Stimulated activated CD4-positive, alpha-beta T cell treated with anti-CD3 and anti-CD28 coated beads, Interleukin-2, amount 100 ng/mL, for 4 hours (primary cell): ENCODE data around the gene SORT1.
"Not testable (repeated sequence)": the region's sequence is repeated elsewhere in the genome, so short reads cannot be mapped to it uniquely, and the experiment has no call there.

Source experiments
- DNase-seq: peaks from one replicate; pipeline ENCODE4 v3.0.0-alpha.2; 2020; ENCODE audit warnings: low read depth

SORT1 gene

GRCh38 chr1:109397581-109398342 lies at the start of gene SORT1:
Gene SORT1, minus strand, starts transcription at chr1:109397918. Its CDS starts 26 bp downstream, at chr1:109397892.
- peak; percentile 13 for DNase-seq

- DNase-seq = not testable (repeated sequence)
Measured at GRCh38 chr1:109445949-109446695, 48.4 kb upstream of the SORT1 start.

GRCh38 chr1:109444346-109444745 lies 46.6 kb upstream of the SORT1 start:
- DNase-seq = no peak

- no peak for DNase-seq
Measured at GRCh38 chr1:109443476-109443875, 45.8 kb upstream of the SORT1 start.

- no peak for DNase-seq
Measured at GRCh38 chr1:109441069-109441468, 43.4 kb upstream of the SORT1 start.

- no peak for DNase-seq
Measured at GRCh38 chr1:109438798-109439297, 41.1 kb upstream of the SORT1 start.

GRCh38 chr1:109434484-109434883 lies 36.8 kb upstream of the SORT1 start:
- DNase-seq = no peak

GRCh38 chr1:109433322-109433721 lies 35.6 kb upstream of the SORT1 start:
- DNase-seq = no peak

- DNase-seq = no peak
Measured at GRCh38 chr1:109432336-109432735, 34.6 kb upstream of the SORT1 start.

- no peak for DNase-seq
Measured at GRCh38 chr1:109427171-109427467, 29.4 kb upstream of the SORT1 start.

GRCh38 chr1:109426281-109427170 lies 28.8 kb upstream of the SORT1 start, which contains the start of gene PSMA5:
Gene PSMA5, minus strand, starts transcription at chr1:109426448. Its CDS starts 118 bp downstream, at chr1:109426330.
- peak; percentile 95 for DNase-seq

GRCh38 chr1:109425391-109426280 lies 27.9 kb upstream of the SORT1 start:
- peak; percentile 51 for DNase-seq

- DNase-seq = no peak
Measured at GRCh38 chr1:109423498-109423897, 25.8 kb upstream of the SORT1 start.

- DNase-seq = no peak
Measured at GRCh38 chr1:109412551-109412950, 14.8 kb upstream of the SORT1 start.

- no peak for DNase-seq
Measured at GRCh38 chr1:109404838-109405237, 7.1 kb upstream of the SORT1 start.

- DNase-seq = no peak
Measured at GRCh38 chr1:109402025-109402424, 4.3 kb upstream of the SORT1 start.

GRCh38 chr1:109400035-109400655 lies 2.4 kb upstream of the SORT1 start:
- no peak for DNase-seq

GRCh38 chr1:109399326-109399957 lies 1.7 kb upstream of the SORT1 start:
- peak; percentile 8 for DNase-seq

- DNase-seq = no peak
Measured at GRCh38 chr1:109398343-109399225, 866 bp upstream of the SORT1 start.
